ENCODE results near the gene AGBL4.

DNA sequence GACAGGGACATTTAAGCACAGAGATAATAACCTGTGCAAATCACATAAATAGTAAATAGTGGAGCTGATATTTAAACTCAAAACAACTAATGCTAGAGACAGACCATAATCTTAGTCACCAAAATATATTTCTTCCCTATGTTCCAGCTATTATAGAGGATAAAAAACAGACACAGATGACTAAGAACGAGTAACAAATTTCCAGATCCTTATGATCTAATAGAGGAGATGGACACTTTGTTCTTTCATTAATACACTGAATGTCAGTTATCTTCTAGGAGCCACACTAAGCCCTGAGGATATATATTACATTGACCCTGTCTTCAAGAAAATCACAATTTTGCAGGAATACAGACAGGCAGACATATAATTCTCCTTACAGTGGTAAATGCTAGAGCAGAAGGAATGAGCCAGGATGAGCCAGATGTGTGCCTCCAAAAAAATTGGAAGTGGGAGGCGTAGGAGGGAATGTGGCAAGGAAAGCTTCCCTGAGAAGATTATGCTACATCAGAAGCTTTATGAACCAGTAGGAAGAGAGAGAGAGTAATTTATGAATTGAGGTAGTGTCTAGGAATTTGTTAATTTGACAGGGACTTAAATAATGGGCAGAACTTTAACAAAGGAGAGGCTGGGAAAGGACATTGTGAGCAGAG is 851.7 kb downstream of the AGBL4 start:
- TF ChIP-seq, protein P1, sequence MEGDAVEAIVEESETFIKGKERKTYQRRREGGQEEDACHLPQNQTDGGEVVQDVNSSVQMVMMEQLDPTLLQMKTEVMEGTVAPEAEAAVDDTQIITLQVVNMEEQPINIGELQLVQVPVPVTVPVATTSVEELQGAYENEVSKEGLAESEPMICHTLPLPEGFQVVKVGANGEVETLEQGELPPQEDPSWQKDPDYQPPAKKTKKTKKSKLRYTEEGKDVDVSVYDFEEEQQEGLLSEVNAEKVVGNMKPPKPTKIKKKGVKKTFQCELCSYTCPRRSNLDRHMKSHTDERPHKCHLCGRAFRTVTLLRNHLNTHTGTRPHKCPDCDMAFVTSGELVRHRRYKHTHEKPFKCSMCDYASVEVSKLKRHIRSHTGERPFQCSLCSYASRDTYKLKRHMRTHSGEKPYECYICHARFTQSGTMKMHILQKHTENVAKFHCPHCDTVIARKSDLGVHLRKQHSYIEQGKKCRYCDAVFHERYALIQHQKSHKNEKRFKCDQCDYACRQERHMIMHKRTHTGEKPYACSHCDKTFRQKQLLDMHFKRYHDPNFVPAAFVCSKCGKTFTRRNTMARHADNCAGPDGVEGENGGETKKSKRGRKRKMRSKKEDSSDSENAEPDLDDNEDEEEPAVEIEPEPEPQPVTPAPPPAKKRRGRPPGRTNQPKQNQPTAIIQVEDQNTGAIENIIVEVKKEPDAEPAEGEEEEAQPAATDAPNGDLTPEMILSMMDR (conservative IDR thresholded peaks at IDR 0.05; ENCODE audit: low read depth, low read length) = no peak
- TF ChIP-seq EZH2phosphoT487 (IDR thresholded peaks at IDR 0.05; ENCODE audit: borderline replicate concordance, low read length) (no peak), EZH2 (IDR thresholded peaks at IDR 0.05; ENCODE audit: low read length, unreplicated experiment) (no peak)
